Measurements from ENCODE around the gene LOXL1. TPM values are rescaled to one million over a fixed set of nuclear protein-coding genes. Genes with fewer than 3 reads are reported as not detected.

Gene LOXL1
- total and polyA plus RNA-seq, 2 of the 13 experiments (the other 11 are each of a cell fraction or from before 2014, with no cell fraction given): 0.51 to 1.3 TPM

GRCh38 chr15:73946795-73947370 lies 20.6 kb downstream of the LOXL1 start (continued):
- TF ChIP-seq, protein P1, sequence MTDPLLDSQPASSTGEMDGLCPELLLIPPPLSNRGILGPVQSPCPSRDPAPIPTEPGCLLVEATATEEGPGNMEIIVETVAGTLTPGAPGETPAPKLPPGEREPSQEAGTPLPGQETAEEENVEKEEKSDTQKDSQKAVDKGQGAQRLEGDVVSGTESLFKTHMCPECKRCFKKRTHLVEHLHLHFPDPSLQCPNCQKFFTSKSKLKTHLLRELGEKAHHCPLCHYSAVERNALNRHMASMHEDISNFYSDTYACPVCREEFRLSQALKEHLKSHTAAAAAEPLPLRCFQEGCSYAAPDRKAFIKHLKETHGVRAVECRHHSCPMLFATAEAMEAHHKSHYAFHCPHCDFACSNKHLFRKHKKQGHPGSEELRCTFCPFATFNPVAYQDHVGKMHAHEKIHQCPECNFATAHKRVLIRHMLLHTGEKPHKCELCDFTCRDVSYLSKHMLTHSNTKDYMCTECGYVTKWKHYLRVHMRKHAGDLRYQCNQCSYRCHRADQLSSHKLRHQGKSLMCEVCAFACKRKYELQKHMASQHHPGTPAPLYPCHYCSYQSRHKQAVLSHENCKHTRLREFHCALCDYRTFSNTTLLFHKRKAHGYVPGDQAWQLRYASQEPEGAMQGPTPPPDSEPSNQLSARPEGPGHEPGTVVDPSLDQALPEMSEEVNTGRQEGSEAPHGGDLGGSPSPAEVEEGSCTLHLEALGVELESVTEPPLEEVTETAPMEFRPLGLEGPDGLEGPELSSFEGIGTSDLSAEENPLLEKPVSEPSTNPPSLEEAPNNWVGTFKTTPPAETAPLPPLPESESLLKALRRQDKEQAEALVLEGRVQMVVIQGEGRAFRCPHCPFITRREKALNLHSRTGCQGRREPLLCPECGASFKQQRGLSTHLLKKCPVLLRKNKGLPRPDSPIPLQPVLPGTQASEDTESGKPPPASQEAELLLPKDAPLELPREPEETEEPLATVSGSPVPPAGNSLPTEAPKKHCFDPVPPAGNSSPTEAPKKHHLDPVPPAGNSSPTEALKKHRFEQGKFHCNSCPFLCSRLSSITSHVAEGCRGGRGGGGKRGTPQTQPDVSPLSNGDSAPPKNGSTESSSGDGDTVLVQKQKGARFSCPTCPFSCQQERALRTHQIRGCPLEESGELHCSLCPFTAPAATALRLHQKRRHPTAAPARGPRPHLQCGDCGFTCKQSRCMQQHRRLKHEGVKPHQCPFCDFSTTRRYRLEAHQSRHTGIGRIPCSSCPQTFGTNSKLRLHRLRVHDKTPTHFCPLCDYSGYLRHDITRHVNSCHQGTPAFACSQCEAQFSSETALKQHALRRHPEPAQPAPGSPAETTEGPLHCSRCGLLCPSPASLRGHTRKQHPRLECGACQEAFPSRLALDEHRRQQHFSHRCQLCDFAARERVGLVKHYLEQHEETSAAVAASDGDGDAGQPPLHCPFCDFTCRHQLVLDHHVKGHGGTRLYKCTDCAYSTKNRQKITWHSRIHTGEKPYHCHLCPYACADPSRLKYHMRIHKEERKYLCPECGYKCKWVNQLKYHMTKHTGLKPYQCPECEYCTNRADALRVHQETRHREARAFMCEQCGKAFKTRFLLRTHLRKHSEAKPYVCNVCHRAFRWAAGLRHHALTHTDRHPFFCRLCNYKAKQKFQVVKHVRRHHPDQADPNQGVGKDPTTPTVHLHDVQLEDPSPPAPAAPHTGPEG (CRISPR knock-in tag; IDR thresholded peaks at IDR 0.05): no peak
- TF ChIP-seq ZNF709 (CRISPR knock-in tag; IDR thresholded peaks at IDR 0.05): no peak
- no peak for TF ChIP-seq ZNF572 (CRISPR knock-in tag; IDR thresholded peaks at IDR 0.05)
- no peak for TF ChIP-seq ZNF510 (CRISPR knock-in tag; IDR thresholded peaks at IDR 0.05; ENCODE audit: low read depth)
- TF ChIP-seq SRSF9 (IDR thresholded peaks at IDR 0.05; ENCODE audit: borderline replicate concordance, insufficient read depth, low read depth, low read length, poor library complexity, severe bottlenecking): no peak
- TF ChIP-seq NFE2L2 (IDR thresholded peaks at IDR 0.05; ENCODE audit: low read length): no peak
- no peak for TF ChIP-seq ZNF264 (CRISPR knock-in tag; IDR thresholded peaks at IDR 0.05)
- no peak for TF ChIP-seq MTA3 (CRISPR knock-in tag; IDR thresholded peaks at IDR 0.05)
- TF ChIP-seq ZNF143 (CRISPR knock-in tag; IDR thresholded peaks at IDR 0.05): no peak
- TF ChIP-seq ZNF24 (IDR thresholded peaks at IDR 0.05): no peak
- TF ChIP-seq PRDM4 (CRISPR knock-in tag; IDR thresholded peaks at IDR 0.05; ENCODE audit: borderline replicate concordance): no peak
